ENCODE measurements around the gene ACR.

DNA sequence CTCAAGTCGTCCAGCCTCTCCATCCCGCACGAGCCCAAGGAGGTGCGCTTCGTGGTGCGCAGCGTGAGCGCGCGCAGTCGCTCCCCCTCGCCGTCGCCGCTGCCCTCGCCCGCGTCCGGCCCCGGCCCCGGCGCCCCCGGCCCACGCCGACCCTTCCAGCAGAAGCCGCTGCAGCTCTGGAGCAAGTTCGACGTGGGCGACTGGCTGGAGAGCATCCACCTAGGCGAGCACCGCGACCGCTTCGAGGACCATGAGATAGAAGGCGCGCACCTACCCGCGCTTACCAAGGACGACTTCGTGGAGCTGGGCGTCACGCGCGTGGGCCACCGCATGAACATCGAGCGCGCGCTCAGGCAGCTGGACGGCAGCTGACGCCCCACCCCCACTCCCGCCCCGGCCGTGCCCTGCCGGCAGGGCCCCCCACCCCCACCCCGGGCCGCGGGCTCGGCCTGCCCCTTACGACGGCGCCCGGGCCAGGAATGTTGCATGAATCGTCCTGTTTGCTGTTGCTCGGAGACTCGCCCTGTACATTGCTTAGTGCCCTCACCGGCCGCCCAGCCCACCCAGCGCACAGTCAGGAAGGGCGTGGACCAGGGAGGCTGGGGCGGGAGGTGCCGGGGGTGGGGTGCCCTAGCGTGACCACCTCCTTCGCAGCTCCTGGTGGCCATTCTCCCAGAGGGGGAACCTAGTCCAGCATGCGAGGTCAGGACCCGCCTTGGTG lies 6.9 kb upstream of the ACR start:
- TF ChIP-seq, protein P1, sequence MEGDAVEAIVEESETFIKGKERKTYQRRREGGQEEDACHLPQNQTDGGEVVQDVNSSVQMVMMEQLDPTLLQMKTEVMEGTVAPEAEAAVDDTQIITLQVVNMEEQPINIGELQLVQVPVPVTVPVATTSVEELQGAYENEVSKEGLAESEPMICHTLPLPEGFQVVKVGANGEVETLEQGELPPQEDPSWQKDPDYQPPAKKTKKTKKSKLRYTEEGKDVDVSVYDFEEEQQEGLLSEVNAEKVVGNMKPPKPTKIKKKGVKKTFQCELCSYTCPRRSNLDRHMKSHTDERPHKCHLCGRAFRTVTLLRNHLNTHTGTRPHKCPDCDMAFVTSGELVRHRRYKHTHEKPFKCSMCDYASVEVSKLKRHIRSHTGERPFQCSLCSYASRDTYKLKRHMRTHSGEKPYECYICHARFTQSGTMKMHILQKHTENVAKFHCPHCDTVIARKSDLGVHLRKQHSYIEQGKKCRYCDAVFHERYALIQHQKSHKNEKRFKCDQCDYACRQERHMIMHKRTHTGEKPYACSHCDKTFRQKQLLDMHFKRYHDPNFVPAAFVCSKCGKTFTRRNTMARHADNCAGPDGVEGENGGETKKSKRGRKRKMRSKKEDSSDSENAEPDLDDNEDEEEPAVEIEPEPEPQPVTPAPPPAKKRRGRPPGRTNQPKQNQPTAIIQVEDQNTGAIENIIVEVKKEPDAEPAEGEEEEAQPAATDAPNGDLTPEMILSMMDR (conservative IDR thresholded peaks at IDR 0.05), result no peak
- no peak for TF ChIP-seq EZH2 (IDR thresholded peaks at IDR 0.05; ENCODE audit: low read depth)

All from PC-9 (cell line).